GM12878 (cell line): ENCODE results near the gene ATIC.

ENCODE experiments used
- CEBPB ChIP-seq, 2 experiments: fragments of 150-350 bp in 1 of 2; IDR thresholded peaks; 2 replicates each; pipeline ENCODE4 v1.6.1; 2012 to 2014; ENCODE audit warnings: low read depth in 2 of 2, low read length in 2 of 2, borderline replicate concordance in 1 of 2, inconsistent platforms in 1 of 2
- CHD2 ChIP-seq: IDR thresholded peaks from 2 replicates; pipeline ENCODE4 v1.6.1; 2011; ENCODE audit warnings: low read depth, low read length, improper control_type of control experiment, borderline replicate concordance
- CHD4 ChIP-seq: fragments of 200-600 bp; sonication (generic); IDR thresholded peaks from 2 replicates; pipeline ENCODE4 v1.6.1; 2016; ENCODE audit warnings: mild to moderate bottlenecking
- CREM ChIP-seq: IDR thresholded peaks from 2 replicates; pipeline ENCODE4 v1.6.1; 2014; ENCODE audit warnings: antibody characterized with exemption, low read depth
- EP300 ChIP-seq, 2 experiments: fragments of 150-350 bp in 1 of 2; IDR thresholded peaks; 2 replicates each; pipeline ENCODE4 v1.6.1; 2011 to 2012; ENCODE audit warnings: low read depth in 2 of 2, low read length in 2 of 2, borderline replicate concordance in 1 of 2, improper control_type of control experiment in 1 of 2, inconsistent platforms in 1 of 2; ENCODE audit not compliant: control insufficient read depth in 1 of 2
- EZH2 ChIP-seq: IDR thresholded peaks from 2 replicates; pipeline ENCODE4 v1.6.1; 2012; ENCODE audit warnings: low read depth, mild to moderate bottlenecking, control low read depth, inconsistent platforms, low read length, borderline replicate concordance; ENCODE audit not compliant: control insufficient read depth
- MYC ChIP-seq: IDR thresholded peaks from 2 replicates; pipeline ENCODE4 v1.6.1; 2011; ENCODE audit warnings: mild to moderate bottlenecking, low read length, moderate library complexity, inconsistent platforms; ENCODE audit not compliant: insufficient read depth, insufficient replicate concordance, insufficient read length, severe bottlenecking
- POLR2A ChIP-seq: IDR thresholded peaks from 2 replicates; pipeline ENCODE4 v1.6.1; 2011; ENCODE audit warnings: low read depth, mild to moderate bottlenecking, low read length
- RFX5 ChIP-seq: IDR thresholded peaks from 2 replicates; pipeline ENCODE4 v1.6.1; 2011; ENCODE audit warnings: low read depth, low read length, improper control_type of control experiment
- SMAD1 ChIP-seq: fragments of 450-650 bp; IDR thresholded peaks from 2 replicates; pipeline ENCODE4 v1.6.1; 2018; ENCODE audit warnings: mild to moderate bottlenecking, low read depth; ENCODE audit not compliant: partially characterized antibody
- TF ChIP-seq, protein P1 (sequence below), 3 experiments: IDR thresholded peaks in 2 of 3; conservative IDR thresholded peaks in 1 of 3; 2 replicates each; pipeline ENCODE4 v1.5.1; 2011; ENCODE audit warnings: low read depth in 3 of 3, low read length in 3 of 3, mild to moderate bottlenecking in 3 of 3, control low read depth in 2 of 3, moderate library complexity in 2 of 3, inconsistent platforms in 1 of 3, mixed read lengths in 1 of 3; ENCODE audit not compliant: control insufficient read depth in 2 of 3, insufficient read depth in 1 of 3; ENCODE audit errors: extremely low read depth in 1 of 3
- TF ChIP-seq, protein P2 (sequence below): fragments of 450-650 bp; IDR thresholded peaks from 2 replicates; pipeline ENCODE4 v1.6.1; 2017; ENCODE audit warnings: mild to moderate bottlenecking
- TF ChIP-seq, protein P3 (sequence below): IDR thresholded peaks from 2 replicates; pipeline ENCODE4 v1.6.1; 2011; ENCODE audit warnings: mild to moderate bottlenecking, low read depth, low read length, moderate library complexity; ENCODE audit not compliant: insufficient replicate concordance
- TF ChIP-seq, protein P4 (sequence below): IDR thresholded peaks from 2 replicates; pipeline ENCODE4 v1.6.1; 2012; ENCODE audit warnings: low read depth, low read length, improper control_type of control experiment

DNA sequence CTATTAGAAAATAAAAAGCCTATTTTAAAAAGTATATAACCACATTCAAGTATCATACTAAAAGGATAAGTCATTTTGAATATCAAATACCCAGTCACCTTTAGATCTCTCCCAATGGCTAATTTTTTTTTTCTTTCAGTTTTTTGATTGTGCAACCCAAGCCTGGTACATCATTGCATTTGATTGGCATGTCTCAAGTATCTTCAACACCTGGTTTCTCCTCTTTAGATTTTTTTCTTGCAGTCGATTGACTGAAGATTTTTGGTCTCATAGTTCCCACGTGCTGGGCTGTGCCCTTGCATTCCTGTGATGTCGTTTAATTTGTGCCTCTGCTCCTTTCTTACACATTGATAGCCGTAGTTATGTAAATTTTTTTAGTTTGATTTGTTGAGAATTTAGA is 40.7 kb downstream of the ATIC start:
- TF ChIP-seq, protein P1, sequence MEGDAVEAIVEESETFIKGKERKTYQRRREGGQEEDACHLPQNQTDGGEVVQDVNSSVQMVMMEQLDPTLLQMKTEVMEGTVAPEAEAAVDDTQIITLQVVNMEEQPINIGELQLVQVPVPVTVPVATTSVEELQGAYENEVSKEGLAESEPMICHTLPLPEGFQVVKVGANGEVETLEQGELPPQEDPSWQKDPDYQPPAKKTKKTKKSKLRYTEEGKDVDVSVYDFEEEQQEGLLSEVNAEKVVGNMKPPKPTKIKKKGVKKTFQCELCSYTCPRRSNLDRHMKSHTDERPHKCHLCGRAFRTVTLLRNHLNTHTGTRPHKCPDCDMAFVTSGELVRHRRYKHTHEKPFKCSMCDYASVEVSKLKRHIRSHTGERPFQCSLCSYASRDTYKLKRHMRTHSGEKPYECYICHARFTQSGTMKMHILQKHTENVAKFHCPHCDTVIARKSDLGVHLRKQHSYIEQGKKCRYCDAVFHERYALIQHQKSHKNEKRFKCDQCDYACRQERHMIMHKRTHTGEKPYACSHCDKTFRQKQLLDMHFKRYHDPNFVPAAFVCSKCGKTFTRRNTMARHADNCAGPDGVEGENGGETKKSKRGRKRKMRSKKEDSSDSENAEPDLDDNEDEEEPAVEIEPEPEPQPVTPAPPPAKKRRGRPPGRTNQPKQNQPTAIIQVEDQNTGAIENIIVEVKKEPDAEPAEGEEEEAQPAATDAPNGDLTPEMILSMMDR (IDR thresholded peaks at IDR 0.05 in 2 of 3, conservative IDR thresholded peaks at IDR 0.05 in 1 of 3; ENCODE audit: control insufficient read depth in 2 of 3, extremely low read depth in 1 of 3, insufficient read depth in 1 of 3, low read depth in 3 of 3, low read length in 3 of 3), result no peak
- TF ChIP-seq CHD4 (no peak), CREM (no peak), POLR2A (no peak), EZH2 (no peak), MYC (no peak), CEBPB (IDR thresholded peaks at IDR 0.05; ENCODE audit: borderline replicate concordance in 1 of 2, low read depth in 2 of 2, low read length in 2 of 2) (no peak), RFX5 (no peak), CHD2 (no peak), SMAD1 (no peak), EP300 (IDR thresholded peaks at IDR 0.05; ENCODE audit: borderline replicate concordance in 1 of 2, control insufficient read depth in 1 of 2, low read depth in 2 of 2, low read length in 2 of 2) (no peak)
- TF ChIP-seq, protein P2, sequence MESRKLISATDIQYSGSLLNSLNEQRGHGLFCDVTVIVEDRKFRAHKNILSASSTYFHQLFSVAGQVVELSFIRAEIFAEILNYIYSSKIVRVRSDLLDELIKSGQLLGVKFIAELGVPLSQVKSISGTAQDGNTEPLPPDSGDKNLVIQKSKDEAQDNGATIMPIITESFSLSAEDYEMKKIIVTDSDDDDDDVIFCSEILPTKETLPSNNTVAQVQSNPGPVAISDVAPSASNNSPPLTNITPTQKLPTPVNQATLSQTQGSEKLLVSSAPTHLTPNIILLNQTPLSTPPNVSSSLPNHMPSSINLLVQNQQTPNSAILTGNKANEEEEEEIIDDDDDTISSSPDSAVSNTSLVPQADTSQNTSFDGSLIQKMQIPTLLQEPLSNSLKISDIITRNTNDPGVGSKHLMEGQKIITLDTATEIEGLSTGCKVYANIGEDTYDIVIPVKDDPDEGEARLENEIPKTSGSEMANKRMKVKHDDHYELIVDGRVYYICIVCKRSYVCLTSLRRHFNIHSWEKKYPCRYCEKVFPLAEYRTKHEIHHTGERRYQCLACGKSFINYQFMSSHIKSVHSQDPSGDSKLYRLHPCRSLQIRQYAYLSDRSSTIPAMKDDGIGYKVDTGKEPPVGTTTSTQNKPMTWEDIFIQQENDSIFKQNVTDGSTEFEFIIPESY, result no peak
- TF ChIP-seq, protein P3, sequence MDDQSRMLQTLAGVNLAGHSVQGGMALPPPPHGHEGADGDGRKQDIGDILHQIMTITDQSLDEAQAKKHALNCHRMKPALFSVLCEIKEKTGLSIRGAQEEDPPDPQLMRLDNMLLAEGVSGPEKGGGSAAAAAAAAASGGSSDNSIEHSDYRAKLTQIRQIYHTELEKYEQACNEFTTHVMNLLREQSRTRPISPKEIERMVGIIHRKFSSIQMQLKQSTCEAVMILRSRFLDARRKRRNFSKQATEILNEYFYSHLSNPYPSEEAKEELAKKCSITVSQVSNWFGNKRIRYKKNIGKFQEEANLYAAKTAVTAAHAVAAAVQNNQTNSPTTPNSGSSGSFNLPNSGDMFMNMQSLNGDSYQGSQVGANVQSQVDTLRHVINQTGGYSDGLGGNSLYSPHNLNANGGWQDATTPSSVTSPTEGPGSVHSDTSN, result no peak
- TF ChIP-seq, protein P4, sequence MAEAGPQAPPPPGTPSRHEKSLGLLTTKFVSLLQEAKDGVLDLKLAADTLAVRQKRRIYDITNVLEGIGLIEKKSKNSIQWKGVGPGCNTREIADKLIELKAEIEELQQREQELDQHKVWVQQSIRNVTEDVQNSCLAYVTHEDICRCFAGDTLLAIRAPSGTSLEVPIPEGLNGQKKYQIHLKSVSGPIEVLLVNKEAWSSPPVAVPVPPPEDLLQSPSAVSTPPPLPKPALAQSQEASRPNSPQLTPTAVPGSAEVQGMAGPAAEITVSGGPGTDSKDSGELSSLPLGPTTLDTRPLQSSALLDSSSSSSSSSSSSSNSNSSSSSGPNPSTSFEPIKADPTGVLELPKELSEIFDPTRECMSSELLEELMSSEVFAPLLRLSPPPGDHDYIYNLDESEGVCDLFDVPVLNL, result no peak
